ENCODE measurements around the gene ADGRG2.

Gene ADGRG2, protein sequence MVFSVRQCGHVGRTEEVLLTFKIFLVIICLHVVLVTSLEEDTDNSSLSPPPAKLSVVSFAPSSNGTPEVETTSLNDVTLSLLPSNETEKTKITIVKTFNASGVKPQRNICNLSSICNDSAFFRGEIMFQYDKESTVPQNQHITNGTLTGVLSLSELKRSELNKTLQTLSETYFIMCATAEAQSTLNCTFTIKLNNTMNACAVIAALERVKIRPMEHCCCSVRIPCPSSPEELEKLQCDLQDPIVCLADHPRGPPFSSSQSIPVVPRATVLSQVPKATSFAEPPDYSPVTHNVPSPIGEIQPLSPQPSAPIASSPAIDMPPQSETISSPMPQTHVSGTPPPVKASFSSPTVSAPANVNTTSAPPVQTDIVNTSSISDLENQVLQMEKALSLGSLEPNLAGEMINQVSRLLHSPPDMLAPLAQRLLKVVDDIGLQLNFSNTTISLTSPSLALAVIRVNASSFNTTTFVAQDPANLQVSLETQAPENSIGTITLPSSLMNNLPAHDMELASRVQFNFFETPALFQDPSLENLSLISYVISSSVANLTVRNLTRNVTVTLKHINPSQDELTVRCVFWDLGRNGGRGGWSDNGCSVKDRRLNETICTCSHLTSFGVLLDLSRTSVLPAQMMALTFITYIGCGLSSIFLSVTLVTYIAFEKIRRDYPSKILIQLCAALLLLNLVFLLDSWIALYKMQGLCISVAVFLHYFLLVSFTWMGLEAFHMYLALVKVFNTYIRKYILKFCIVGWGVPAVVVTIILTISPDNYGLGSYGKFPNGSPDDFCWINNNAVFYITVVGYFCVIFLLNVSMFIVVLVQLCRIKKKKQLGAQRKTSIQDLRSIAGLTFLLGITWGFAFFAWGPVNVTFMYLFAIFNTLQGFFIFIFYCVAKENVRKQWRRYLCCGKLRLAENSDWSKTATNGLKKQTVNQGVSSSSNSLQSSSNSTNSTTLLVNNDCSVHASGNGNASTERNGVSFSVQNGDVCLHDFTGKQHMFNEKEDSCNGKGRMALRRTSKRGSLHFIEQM

DNA sequence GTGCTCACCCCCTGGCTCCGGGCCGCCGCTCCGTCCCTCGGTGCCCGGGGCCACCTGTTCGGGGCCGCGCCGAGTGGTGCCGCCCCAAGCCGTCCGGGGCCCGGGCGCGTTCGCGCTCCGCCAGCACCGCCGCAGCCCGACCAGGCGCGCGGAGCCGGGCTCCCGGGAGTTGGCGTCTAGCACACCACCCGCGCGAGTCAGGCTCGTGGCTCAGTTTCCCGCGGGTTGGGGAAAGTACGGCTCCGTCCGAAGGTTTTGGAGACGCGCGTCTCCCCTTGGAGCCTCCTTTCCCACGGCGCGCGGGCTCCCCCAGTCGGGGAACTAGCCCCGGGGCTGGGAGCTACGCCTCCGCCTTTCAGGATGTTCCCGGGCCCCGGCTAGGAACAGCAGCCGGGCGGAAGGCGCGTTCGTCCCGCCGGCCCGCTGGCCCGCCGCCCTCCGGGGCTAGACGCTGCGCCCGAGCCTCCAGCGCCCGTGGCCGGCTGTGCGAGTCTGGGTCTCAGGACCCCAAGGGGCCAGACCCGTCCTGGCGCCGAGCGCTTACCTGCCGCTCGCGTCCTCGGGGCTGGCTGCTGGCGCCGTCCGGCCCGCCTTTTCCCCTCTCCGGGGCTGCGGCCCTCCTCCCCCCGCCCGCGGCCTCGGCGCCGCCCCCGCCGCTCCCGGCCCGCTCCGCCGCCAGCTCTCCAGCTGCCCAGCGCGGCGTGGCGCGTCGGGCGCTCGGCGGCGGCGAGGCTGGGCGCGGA lies at the start of gene ADGRG2:
Gene ADGRG2 (minus strand): TSS at position 571 of the 743 bp plus-strand sequence. CDS start 53,634 bp downstream, outside the sequence.
- Histone ChIP-seq H3K27ac (no peak within 1 kb of the TSS), H3K36me3 (no peaks in the 10 kb centered on the region), H3K4me3 (ENCODE audit: low read depth, low read length) (peak within 1 kb of the TSS; percentile 38), H3K27me3 (ENCODE audit: insufficient read depth, low read depth, severe bottlenecking) (peaks cover 82% of the 10 kb centered on the region), H3K9me3 (ENCODE audit: severe bottlenecking) (no peaks in the 10 kb centered on the region)
- peak; percentile 25 for DNase-seq
- TF ChIP-seq, protein P1, sequence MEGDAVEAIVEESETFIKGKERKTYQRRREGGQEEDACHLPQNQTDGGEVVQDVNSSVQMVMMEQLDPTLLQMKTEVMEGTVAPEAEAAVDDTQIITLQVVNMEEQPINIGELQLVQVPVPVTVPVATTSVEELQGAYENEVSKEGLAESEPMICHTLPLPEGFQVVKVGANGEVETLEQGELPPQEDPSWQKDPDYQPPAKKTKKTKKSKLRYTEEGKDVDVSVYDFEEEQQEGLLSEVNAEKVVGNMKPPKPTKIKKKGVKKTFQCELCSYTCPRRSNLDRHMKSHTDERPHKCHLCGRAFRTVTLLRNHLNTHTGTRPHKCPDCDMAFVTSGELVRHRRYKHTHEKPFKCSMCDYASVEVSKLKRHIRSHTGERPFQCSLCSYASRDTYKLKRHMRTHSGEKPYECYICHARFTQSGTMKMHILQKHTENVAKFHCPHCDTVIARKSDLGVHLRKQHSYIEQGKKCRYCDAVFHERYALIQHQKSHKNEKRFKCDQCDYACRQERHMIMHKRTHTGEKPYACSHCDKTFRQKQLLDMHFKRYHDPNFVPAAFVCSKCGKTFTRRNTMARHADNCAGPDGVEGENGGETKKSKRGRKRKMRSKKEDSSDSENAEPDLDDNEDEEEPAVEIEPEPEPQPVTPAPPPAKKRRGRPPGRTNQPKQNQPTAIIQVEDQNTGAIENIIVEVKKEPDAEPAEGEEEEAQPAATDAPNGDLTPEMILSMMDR (IDR thresholded peaks at IDR 0.05; ENCODE audit: low read depth, low read length), result no peak

DNA sequence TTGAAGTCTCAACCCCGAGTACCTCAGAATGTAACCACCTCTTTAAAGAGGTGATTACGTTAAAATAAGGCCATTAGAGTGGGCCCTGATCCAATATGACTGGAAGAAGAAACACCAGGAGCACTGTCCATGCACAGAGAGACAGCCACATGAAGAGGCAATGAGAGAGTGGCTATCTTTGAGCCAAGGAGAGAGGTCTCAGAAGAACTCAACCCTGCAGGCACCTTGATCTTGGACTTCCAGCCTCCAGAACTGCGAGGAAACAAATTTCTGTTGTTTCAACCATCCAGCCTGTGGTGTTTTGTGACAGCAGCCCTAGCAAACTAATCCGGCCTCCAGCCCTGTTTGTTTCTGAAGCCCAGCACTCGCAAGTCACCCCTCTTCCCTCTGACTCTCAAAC lies 46.3 kb upstream of the ADGRG2 start:
- H3K27ac ChIP-seq, result no peak overlapping the region
- H3K9me3 ChIP-seq (ENCODE audit: severe bottlenecking), result no peaks in the 10 kb centered on the region
- no peak overlapping the region for H3K4me3 ChIP-seq (ENCODE audit: low read depth, low read length)
- H3K36me3 ChIP-seq, result no peaks in the 10 kb centered on the region
- DNase-seq, result no peak
- TF ChIP-seq, protein P1 (IDR thresholded peaks at IDR 0.05; ENCODE audit: low read depth, low read length), result no peak
- peaks cover 61% of the 10 kb centered on the region for H3K27me3 ChIP-seq (ENCODE audit: insufficient read depth, low read depth, severe bottlenecking)

DNA sequence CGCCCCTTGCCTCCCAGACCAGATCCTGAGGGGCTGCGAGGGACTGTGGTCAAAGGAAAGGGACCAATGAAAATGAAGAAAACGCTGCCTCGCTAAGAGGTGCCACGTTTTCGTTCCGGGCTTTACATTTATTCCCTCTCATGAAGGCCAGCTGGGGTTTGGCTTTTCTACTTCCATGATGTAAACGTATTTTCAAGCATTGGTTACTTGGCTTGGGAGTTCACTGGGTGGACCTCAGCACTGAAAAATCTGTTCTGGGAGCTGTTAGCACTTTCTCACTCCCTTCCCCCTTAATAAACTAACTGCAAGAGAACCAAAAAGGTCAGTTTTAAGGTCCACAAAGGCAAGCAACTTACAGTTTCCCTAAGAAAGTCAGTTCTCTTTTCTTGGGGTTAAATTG lies 40.6 kb upstream of the ADGRG2 start:
- no peaks in the 10 kb centered on the region for H3K36me3 ChIP-seq
- DNase-seq, result no peak
- H3K27ac ChIP-seq, result no peak overlapping the region
- H3K4me3 ChIP-seq (ENCODE audit: low read depth, low read length), result no peak overlapping the region
- H3K27me3 ChIP-seq (ENCODE audit: insufficient read depth, low read depth, severe bottlenecking), result peaks cover 80% of the 10 kb centered on the region
- TF ChIP-seq, protein P1 (IDR thresholded peaks at IDR 0.05; ENCODE audit: low read depth, low read length), result no peak
- no peaks in the 10 kb centered on the region for H3K9me3 ChIP-seq (ENCODE audit: severe bottlenecking)

DNA sequence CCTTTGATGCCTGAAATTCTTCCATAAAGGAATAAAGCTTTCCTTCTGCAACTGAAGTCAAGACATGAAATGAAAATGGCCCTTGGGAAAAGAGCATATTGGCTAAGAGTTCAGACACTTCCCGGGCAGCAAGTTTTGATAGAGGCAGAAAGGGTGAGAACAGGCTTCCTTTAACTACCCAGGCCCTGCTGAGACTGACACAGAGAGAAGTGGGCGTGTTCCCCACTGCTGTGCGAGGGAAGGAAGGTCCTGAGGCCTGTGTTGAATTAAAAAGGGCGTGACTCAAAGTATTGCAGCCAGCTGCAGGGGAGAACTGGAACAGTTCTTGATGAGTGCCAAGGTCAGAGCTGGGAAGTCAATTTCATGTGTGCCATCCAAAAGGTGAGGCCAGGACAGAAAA lies 33.9 kb upstream of the ADGRG2 start:
- DNase-seq, result no peak
- Histone ChIP-seq H3K36me3 (no peaks in the 10 kb centered on the region), H3K27me3 (ENCODE audit: insufficient read depth, low read depth, severe bottlenecking) (peaks cover 40% of the 10 kb centered on the region), H3K9me3 (ENCODE audit: severe bottlenecking) (no peaks in the 10 kb centered on the region), H3K27ac (no peak overlapping the region), H3K4me3 (ENCODE audit: low read depth, low read length) (no peak overlapping the region)
- TF ChIP-seq, protein P1 (IDR thresholded peaks at IDR 0.05; ENCODE audit: low read depth, low read length), result no peak

DNA sequence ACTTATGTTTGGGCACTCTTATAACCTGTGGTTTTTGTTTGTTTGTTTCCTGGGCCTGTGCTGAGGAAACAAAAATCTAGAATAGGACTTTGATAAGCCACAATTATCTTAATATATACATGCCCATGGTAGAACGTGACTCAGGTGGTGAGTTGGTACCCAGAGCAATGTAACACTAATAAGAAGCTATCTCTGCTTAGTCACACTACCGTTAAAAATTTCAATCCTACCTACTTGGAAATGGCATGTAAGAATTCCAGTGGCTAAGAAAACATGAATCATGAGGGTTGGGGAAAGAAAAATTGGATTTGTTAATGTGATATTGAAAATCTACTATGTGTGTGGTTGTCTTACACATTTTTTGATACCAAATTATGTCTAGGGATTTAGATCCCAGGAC lies 30.5 kb upstream of the ADGRG2 start:
- H3K27me3 ChIP-seq (ENCODE audit: insufficient read depth, low read depth, severe bottlenecking), result peaks cover 28% of the 10 kb centered on the region
- no peaks in the 10 kb centered on the region for H3K36me3 ChIP-seq
- no peak for DNase-seq
- no peak overlapping the region for H3K4me3 ChIP-seq (ENCODE audit: low read depth, low read length)
- H3K27ac ChIP-seq, result no peak overlapping the region
- TF ChIP-seq, protein P1 (IDR thresholded peaks at IDR 0.05; ENCODE audit: low read depth, low read length), result no peak
- no peaks in the 10 kb centered on the region for H3K9me3 ChIP-seq (ENCODE audit: severe bottlenecking)
